PC-3 (cell line): Measurements from ENCODE around the gene ERMN. TPM values are rescaled to one million over a fixed set of nuclear protein-coding genes. Genes with fewer than 3 reads are reported as not detected.
"Not testable (repeated sequence)": the region's sequence is repeated elsewhere in the genome, so short reads cannot be mapped to it uniquely, and the experiment has no call there.

Source experiments
- ATAC-seq: fragments of 200-7000 bp; cut with Tn5 transposase; 2 replicates; pipeline ENCODE4 v1.9.1; 2020; ENCODE audit warnings: mild to moderate bottlenecking, moderate library complexity
- Bru-seq: library from RNA; stranded (reverse); fragments of 400-500 nt; gene quantifications from one replicate; lab custom pipeline; 2021; lab: Mats Ljungman, UMichigan
- BruChase-seq, 2 experiments: library from RNA; stranded (reverse); fragments of 400-500 nt; gene quantifications; one replicate each; lab custom pipeline; 2021; lab: Mats Ljungman, UMichigan
- BruUV-seq: library from RNA; stranded (reverse); fragments of 400-500 nt; replicated peaks from 2 replicates; lab custom pipeline; 2021; lab: Mats Ljungman, UMichigan
- CTCF ChIA-PET: fragments of 300-600 bp; sonication (Branson Sonifier 250); formaldehyde crosslinking; loops from one replicate; lab custom pipeline; 2022; ENCODE audit warnings: antibody characterized with exemption; lab: Charles Lee
- POLR2A ChIA-PET: fragments of 300-600 bp; sonication (Branson Sonifier 250); formaldehyde crosslinking; loops from one replicate; lab custom pipeline; 2022; ENCODE audit warnings: antibody characterized with exemption; ENCODE audit not compliant: unreplicated experiment; lab: Charles Lee
- DNase-seq: peaks from one replicate; pipeline ENCODE4 v3.0.0-alpha.2; 2015
- H2AFZ ChIP-seq: fragments of 300-600 bp; sonication (generic); 2 replicates; pipeline ENCODE4 v1.6.0; 2016; ENCODE audit warnings: antibody characterized with exemption, low read length
- H3F3A ChIP-seq: fragments of 300-600 bp; sonication (generic); one replicate; pipeline ENCODE4 v1.6.0; 2017; ENCODE audit warnings: antibody characterized with exemption, low read length, control low read depth, mild to moderate bottlenecking; ENCODE audit not compliant: unreplicated experiment
- H3K27ac ChIP-seq: fragments of 300-600 bp; sonication (generic); 2 replicates; pipeline ENCODE4 v1.5.1; 2016; ENCODE audit warnings: mild to moderate bottlenecking, low read length
- H3K27me3 ChIP-seq: fragments of 300-600 bp; sonication (generic); 2 replicates; pipeline ENCODE4 v1.6.1; 2016; ENCODE audit warnings: low read length, mixed read lengths
- H3K36me3 ChIP-seq: fragments of 300-600 bp; sonication (generic); 2 replicates; pipeline ENCODE4 v1.6.1; 2016; ENCODE audit warnings: low read depth, mixed run types, low read length, mixed read lengths
- H3K4me1 ChIP-seq: fragments of 300-600 bp; sonication (generic); 2 replicates; pipeline ENCODE4 v1.5.1; 2016; ENCODE audit warnings: low read length; ENCODE audit not compliant: insufficient read depth
- H3K4me2 ChIP-seq: fragments of 300-600 bp; sonication (generic); 2 replicates; pipeline ENCODE4 v1.6.0; 2016; ENCODE audit warnings: low read length
- H3K4me3 ChIP-seq: fragments of 300-600 bp; sonication (generic); 2 replicates; pipeline ENCODE4 v1.5.1; 2016; ENCODE audit warnings: mild to moderate bottlenecking, low read length, mixed read lengths
- H3K79me2 ChIP-seq: fragments of 300-600 bp; sonication (generic); 2 replicates; pipeline ENCODE4 v1.6.1; 2017; ENCODE audit warnings: low read length, mixed read lengths
- H3K9ac ChIP-seq: fragments of 300-600 bp; sonication (generic); 2 replicates; pipeline ENCODE4 v1.6.0; 2016; ENCODE audit warnings: mild to moderate bottlenecking, low read length
- H3K9me2 ChIP-seq: fragments of 300-600 bp; sonication (generic); replicated peaks from 2 replicates; pipeline ENCODE4 v1.6.1; 2016; ENCODE audit warnings: mixed run types, low read length, mixed read lengths
- H3K9me3 ChIP-seq: fragments of 300-600 bp; sonication (generic); 2 replicates; pipeline ENCODE4 v1.6.1; 2016; ENCODE audit warnings: low read length, mixed read lengths
- H4K20me1 ChIP-seq: fragments of 300-600 bp; sonication (generic); 2 replicates; pipeline ENCODE4 v1.6.1; 2016; ENCODE audit warnings: low read length, mixed read lengths
- EZH2 ChIP-seq: fragments of 300-600 bp; sonication (generic); IDR thresholded peaks from one replicate; pipeline ENCODE4 v1.6.1; 2017; ENCODE audit warnings: antibody characterized with exemption, mild to moderate bottlenecking, low read length; ENCODE audit not compliant: unreplicated experiment
- EZH2phosphoT487 ChIP-seq: fragments of 300-600 bp; sonication (generic); IDR thresholded peaks from 2 replicates; pipeline ENCODE4 v1.6.1; 2018; ENCODE audit warnings: mild to moderate bottlenecking, antibody characterized with exemption, low read length, borderline replicate concordance
- intact Hi-C: fragments of 100-400 bp; cut with micrococcal nuclease; formaldehyde crosslinking; loops from 2 replicates; pipeline ENCODE4 v1.9.0; 2023
- long read RNA-seq: library from polyadenylated mRNA; unstranded; transcript quantifications from one replicate; pipeline ENCODE4 v2.0.0, GENCODE V29; 2021; ENCODE audit not compliant: unreplicated experiment
- total RNA-seq: library from RNA; depleted of rRNA; stranded (reverse); fragments of >200 nt; gene quantifications from 2 replicates; pipeline ENCODE4 v1.2.3, GENCODE V29; 2014; rRNA removed
- TF ChIP-seq, protein P1 (sequence below): fragments of 300-600 bp; sonication (generic); conservative IDR thresholded peaks from 2 replicates; pipeline ENCODE4 v1.5.1; 2017; ENCODE audit warnings: antibody characterized with exemption, low read depth, mild to moderate bottlenecking, low read length

ERMN gene, protein sequence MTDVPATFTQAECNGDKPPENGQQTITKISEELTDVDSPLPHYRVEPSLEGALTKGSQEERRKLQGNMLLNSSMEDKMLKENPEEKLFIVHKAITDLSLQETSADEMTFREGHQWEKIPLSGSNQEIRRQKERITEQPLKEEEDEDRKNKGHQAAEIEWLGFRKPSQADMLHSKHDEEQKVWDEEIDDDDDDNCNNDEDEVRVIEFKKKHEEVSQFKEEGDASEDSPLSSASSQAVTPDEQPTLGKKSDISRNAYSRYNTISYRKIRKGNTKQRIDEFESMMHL
- total RNA-seq (not detected in 2 replicates), Bru-seq, nascent RNA (not detected), BruChase-seq, experiment 1, labeled RNA remaining after a 6-hour chase (not detected), BruChase-seq, experiment 2, labeled RNA remaining after a 2-hour chase (percentile 28 among the genes with signal in this experiment)
- long read RNA-seq = 0 reads

DNA sequence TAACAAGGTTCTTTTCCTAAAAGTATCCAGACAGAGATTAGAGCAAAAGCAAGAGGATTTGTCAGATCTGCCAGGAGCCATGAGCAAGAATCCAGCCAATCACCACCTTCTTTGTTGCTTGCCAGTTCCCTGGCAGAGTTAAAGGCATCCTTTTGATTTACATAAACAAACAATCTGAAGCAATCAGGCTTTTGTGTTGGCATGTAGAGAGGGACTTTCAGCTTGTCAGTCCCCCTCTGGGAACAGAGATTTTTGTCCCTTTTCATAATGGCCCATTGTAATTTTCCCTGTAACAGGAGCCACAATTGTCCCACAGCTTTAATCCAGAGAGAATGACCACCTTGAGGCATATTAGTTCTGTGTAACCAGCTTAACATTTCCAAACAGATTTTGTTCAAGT, at the start of gene ERMN:
Gene ERMN, minus strand, starts transcription at position 39 of the 400 bp plus-strand sequence. CDS start 182 bp downstream, outside the sequence.
- no TSS peak for BruUV-seq
- H3K9me2 ChIP-seq = no peaks in the 10 kb centered on the region
- no peaks in the 10 kb centered on the region for H4K20me1 ChIP-seq
- no peak within 1 kb of the TSS for H3K9ac ChIP-seq
- H3K79me2 ChIP-seq = no peaks in the 10 kb centered on the region
- POLR2A ChIA-PET = no interaction called here
- H2AFZ ChIP-seq = no peak within 1 kb of the TSS
- H3K27me3 ChIP-seq = no peaks in the 10 kb centered on the region
- no peak within 1 kb of the TSS for H3K4me3 ChIP-seq
- intact Hi-C loops = loop anchor here (2.0 to 5.0 kb wide), 2 partner anchors 23 to 162 kb away; no protein-coding TSS in a partner anchor
- DNase-seq (no peak), ATAC-seq (no peak)
- H3K27ac ChIP-seq = no peak within 1 kb of the TSS
- H3K4me2 ChIP-seq = no peak within 1 kb of the TSS
- H3F3A ChIP-seq = no peaks in the 10 kb centered on the region
- no peaks in the 10 kb centered on the region for H3K36me3 ChIP-seq
- H3K9me3 ChIP-seq = no peaks in the 10 kb centered on the region
- TF ChIP-seq EZH2phosphoT487 = no peak
- TF ChIP-seq, protein P1, sequence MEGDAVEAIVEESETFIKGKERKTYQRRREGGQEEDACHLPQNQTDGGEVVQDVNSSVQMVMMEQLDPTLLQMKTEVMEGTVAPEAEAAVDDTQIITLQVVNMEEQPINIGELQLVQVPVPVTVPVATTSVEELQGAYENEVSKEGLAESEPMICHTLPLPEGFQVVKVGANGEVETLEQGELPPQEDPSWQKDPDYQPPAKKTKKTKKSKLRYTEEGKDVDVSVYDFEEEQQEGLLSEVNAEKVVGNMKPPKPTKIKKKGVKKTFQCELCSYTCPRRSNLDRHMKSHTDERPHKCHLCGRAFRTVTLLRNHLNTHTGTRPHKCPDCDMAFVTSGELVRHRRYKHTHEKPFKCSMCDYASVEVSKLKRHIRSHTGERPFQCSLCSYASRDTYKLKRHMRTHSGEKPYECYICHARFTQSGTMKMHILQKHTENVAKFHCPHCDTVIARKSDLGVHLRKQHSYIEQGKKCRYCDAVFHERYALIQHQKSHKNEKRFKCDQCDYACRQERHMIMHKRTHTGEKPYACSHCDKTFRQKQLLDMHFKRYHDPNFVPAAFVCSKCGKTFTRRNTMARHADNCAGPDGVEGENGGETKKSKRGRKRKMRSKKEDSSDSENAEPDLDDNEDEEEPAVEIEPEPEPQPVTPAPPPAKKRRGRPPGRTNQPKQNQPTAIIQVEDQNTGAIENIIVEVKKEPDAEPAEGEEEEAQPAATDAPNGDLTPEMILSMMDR = no peak
- no peak for TF ChIP-seq EZH2
- CTCF ChIA-PET = no interaction called here
- H3K4me1 ChIP-seq = peaks cover 13% of the 10 kb centered on the region

DNA sequence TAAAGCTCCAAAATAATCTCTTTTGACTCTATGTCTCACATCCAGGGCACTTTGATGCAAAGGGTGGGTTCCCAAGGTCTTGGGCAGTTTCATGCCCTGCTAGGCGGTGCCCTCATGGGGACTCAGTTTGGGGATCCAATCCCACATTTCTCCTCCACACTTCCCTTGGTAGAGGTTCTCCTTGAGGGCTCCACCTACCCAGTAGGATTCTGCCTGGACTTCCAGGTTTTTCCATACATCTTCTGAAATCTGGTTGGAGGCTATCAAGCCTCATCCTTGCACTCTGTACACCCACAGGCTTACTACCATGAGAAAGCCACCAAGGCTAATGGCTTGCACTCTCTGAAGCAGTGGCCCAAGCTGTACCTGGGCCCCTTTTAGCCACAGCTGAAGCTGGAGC, 49.8 kb upstream of the ERMN start:
- ChIA-PET CTCF (no interaction called here), POLR2A (no interaction called here)
- DNase-seq = no peak
- BruUV-seq = no TSS peak
- no peak overlapping the region for H2AFZ ChIP-seq
- H3K4me2 ChIP-seq = no peak overlapping the region
- H3K4me1 ChIP-seq = no peaks in the 10 kb centered on the region
- H3K9me3 ChIP-seq = no peaks in the 10 kb centered on the region
- no peaks in the 10 kb centered on the region for H3K27me3 ChIP-seq
- H3K4me3 ChIP-seq = no peak overlapping the region
- no peak overlapping the region for H3K27ac ChIP-seq
- no peaks in the 10 kb centered on the region for H3K36me3 ChIP-seq
- intact Hi-C loops = no loop called here
- H3F3A ChIP-seq = no peaks in the 10 kb centered on the region
- TF ChIP-seq EZH2phosphoT487 = no peak
- TF ChIP-seq, protein P1 = no peak
- no peak for TF ChIP-seq EZH2
- ATAC-seq = no peak
- H3K79me2 ChIP-seq = no peaks in the 10 kb centered on the region
- no peaks in the 10 kb centered on the region for H4K20me1 ChIP-seq
- no peaks in the 10 kb centered on the region for H3K9me2 ChIP-seq
- no peak overlapping the region for H3K9ac ChIP-seq

DNA sequence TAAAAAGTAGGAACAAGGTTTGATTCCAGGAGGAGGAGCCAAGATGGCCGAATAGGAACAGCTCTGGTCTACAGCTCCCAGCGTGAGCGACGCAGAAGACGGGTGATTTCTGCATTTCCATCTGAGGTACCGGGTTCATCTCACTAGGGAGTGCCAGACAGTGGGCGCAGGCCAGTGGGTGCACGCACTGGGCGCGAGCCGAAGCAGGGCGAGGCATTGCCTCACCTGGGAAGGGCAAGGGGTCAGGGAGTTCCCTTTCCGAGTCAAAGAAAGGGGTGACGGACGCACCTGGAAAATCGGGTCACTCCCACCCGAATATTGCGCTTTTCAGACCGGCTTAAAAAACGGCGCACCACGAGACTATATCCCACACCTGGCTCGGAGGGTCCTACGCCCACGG, 42.9 kb upstream of the ERMN start:
- H4K20me1 ChIP-seq, H3K79me2 ChIP-seq, H3K9me3 ChIP-seq, CTCF ChIA-PET, ATAC-seq, BruUV-seq, H3K4me3 ChIP-seq, H3K9ac ChIP-seq, H3K4me1 ChIP-seq, H3K4me2 ChIP-seq, H3K9me2 ChIP-seq, H3K27me3 ChIP-seq, POLR2A ChIA-PET, intact Hi-C loops, DNase-seq, H3K27ac ChIP-seq, H3K36me3 ChIP-seq, H2AFZ ChIP-seq, H3F3A ChIP-seq: not testable (repeated sequence)
